ENCODE data around the gene KDSR. TPM values are rescaled to one million over a fixed set of nuclear protein-coding genes. Genes with fewer than 3 reads are reported as not detected.

KDSR gene
- total and polyA plus RNA-seq, 2 donors from 2014 or later, result 22.5 to 73.5 TPM

DNA sequence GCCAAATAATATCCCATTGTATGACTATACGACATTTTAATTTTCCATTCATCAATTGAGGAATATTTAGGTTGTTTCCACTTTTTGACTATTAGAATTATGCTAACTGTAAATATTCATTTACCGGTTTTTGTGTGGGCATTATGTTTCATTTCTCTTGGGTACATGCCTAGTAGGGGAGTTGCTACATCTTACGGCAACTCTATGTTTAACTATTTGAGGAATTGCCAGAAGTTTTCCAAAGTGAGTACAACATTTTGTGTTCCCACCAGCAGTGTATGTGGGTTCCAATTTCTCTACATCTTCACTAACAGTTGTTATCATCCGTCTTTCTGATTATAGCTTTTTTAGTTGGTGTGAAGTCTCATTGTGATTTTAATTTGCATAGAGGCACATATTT lies 1.6 kb upstream of the KDSR start:
- Histone ChIP-seq H3K9ac (ENCODE audit: low read length in 3 of 3) (no peak overlapping the region), H3K9me3 (ENCODE audit: control insufficient read depth in 2 of 3, insufficient read depth in 1 of 3, low read length in 3 of 3) (no peaks in the 10 kb centered on the region), H3K4me1 (ENCODE audit: control insufficient read depth in 2 of 3, insufficient read depth in 2 of 3, low read depth in 1 of 3, low read length in 3 of 3) (peaks cover 0 to 3% (median 0%) of the 10 kb centered on the region in 3 donors), H3K27ac (ENCODE audit: low read depth in 2 of 2, low read length in 2 of 2) (no peak overlapping the region), H3K36me3 (ENCODE audit: control insufficient read depth in 2 of 3, insufficient read depth in 3 of 3, low read length in 3 of 3) (no peaks in the 10 kb centered on the region), H3K27me3 (ENCODE audit: control insufficient read depth, insufficient read depth, low read length) (no peaks in the 10 kb centered on the region), H3K4me3 (ENCODE audit: low read length in 3 of 3) (peak overlapping the region in 1 of 3 donors; percentile 99)
- FAIRE-seq (no peak), DNase-seq (no peak)
- TF ChIP-seq, protein P1, sequence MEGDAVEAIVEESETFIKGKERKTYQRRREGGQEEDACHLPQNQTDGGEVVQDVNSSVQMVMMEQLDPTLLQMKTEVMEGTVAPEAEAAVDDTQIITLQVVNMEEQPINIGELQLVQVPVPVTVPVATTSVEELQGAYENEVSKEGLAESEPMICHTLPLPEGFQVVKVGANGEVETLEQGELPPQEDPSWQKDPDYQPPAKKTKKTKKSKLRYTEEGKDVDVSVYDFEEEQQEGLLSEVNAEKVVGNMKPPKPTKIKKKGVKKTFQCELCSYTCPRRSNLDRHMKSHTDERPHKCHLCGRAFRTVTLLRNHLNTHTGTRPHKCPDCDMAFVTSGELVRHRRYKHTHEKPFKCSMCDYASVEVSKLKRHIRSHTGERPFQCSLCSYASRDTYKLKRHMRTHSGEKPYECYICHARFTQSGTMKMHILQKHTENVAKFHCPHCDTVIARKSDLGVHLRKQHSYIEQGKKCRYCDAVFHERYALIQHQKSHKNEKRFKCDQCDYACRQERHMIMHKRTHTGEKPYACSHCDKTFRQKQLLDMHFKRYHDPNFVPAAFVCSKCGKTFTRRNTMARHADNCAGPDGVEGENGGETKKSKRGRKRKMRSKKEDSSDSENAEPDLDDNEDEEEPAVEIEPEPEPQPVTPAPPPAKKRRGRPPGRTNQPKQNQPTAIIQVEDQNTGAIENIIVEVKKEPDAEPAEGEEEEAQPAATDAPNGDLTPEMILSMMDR (IDR thresholded peaks at IDR 0.05; ENCODE audit: borderline replicate concordance, extremely low read depth, insufficient read depth), result no peak
- intact Hi-C loops (cut with DNase I), result no loop called here

GRCh38 chr18:63366213-63367052 lies 573 bp downstream of the KDSR start:
- Histone ChIP-seq H3K9ac (ENCODE audit: low read length in 3 of 3) (peak overlapping the region; percentile 68 to 77 (median 68)), H3K9me3 (ENCODE audit: control insufficient read depth in 2 of 3, insufficient read depth in 1 of 3, low read length in 3 of 3) (no peaks in the 10 kb centered on the region), H3K27ac (ENCODE audit: low read depth in 2 of 2, low read length in 2 of 2) (peak overlapping the region; percentile 79 to 91), H3K27me3 (ENCODE audit: control insufficient read depth, insufficient read depth, low read length) (no peaks in the 10 kb centered on the region), H3K4me3 (ENCODE audit: low read length in 3 of 3) (peak overlapping the region; percentile 78 to 99 (median 96)), H3K36me3 (ENCODE audit: control insufficient read depth in 2 of 3, insufficient read depth in 3 of 3, low read length in 3 of 3) (peaks cover 0 to 8% (median 0%) of the 10 kb centered on the region in 3 donors), H3K4me1 (ENCODE audit: control insufficient read depth in 2 of 3, insufficient read depth in 2 of 3, low read depth in 1 of 3, low read length in 3 of 3) (peaks cover 0 to 3% (median 0%) of the 10 kb centered on the region in 3 donors)
- TF ChIP-seq, protein P1 (IDR thresholded peaks at IDR 0.05; ENCODE audit: borderline replicate concordance, extremely low read depth, insufficient read depth), result no peak
- intact Hi-C loops (cut with DNase I), result no loop called here
- FAIRE-seq (no peak), DNase-seq (peak; percentile 27 to 85 (median 57))

- H3K27me3 ChIP-seq (ENCODE audit: control insufficient read depth, insufficient read depth, low read length), result no peaks in the 10 kb centered on the region
- intact Hi-C loops (cut with DNase I), result no loop called here
- H3K4me3 ChIP-seq (ENCODE audit: low read length in 3 of 3), result peak overlapping the region; percentile 78 to 99 (median 96)
- peak in 1 of 5 donors; percentile 14 for DNase-seq
- peak overlapping the region in 1 of 2 donors; percentile 41 for H3K27ac ChIP-seq (ENCODE audit: low read depth in 2 of 2, low read length in 2 of 2)
- peak overlapping the region; percentile 68 to 77 (median 68) for H3K9ac ChIP-seq (ENCODE audit: low read length in 3 of 3)
- FAIRE-seq, result no peak
- peaks cover 0 to 3% (median 0%) of the 10 kb centered on the region in 3 donors for H3K4me1 ChIP-seq (ENCODE audit: control insufficient read depth in 2 of 3, insufficient read depth in 2 of 3, low read depth in 1 of 3, low read length in 3 of 3)
- peaks cover 0 to 11% (median 0%) of the 10 kb centered on the region in 3 donors for H3K36me3 ChIP-seq (ENCODE audit: control insufficient read depth in 2 of 3, insufficient read depth in 3 of 3, low read length in 3 of 3)
- H3K9me3 ChIP-seq (ENCODE audit: control insufficient read depth in 2 of 3, insufficient read depth in 1 of 3, low read length in 3 of 3), result no peaks in the 10 kb centered on the region
- TF ChIP-seq, protein P1 (IDR thresholded peaks at IDR 0.05; ENCODE audit: borderline replicate concordance, extremely low read depth, insufficient read depth), result no peak
Measured at GRCh38 chr18:63365876-63366212, 1.2 kb downstream of the KDSR start.
